Choroid plexus epithelial cell (primary cell): ENCODE data around the gene NAA35.
"Not testable (repeated sequence)": the region's sequence is repeated elsewhere in the genome, so short reads cannot be mapped to it uniquely, and the experiment has no call there.

Experiments
- DNase-seq: peaks from one replicate; pipeline ENCODE4 v3.0.0-alpha.2; 2010; ENCODE audit warnings: low read depth
- H3K4me3 ChIP-seq: 2 replicates; pipeline ENCODE4 v1.5.1; 2011; ENCODE audit warnings: low read depth, mild to moderate bottlenecking, control low read depth, low read length, moderate library complexity
- CTCF ChIP-seq: conservative IDR thresholded peaks from 2 replicates; pipeline ENCODE4 v1.5.1; 2011; ENCODE audit warnings: low read depth, mild to moderate bottlenecking, control low read depth, inconsistent platforms, low read length, moderate library complexity

The NAA35 gene

GRCh38 chr9:86046930-86047341 lies 106.0 kb downstream of the NAA35 start:
- DNase-seq: no peak
- H3K4me3 ChIP-seq: no peak overlapping the region
- no peak for TF ChIP-seq CTCF

GRCh38 chr9:86047361-86047760 lies 106.4 kb downstream of the NAA35 start:
- no peak for TF ChIP-seq CTCF
- H3K4me3 ChIP-seq: no peak overlapping the region
- DNase-seq: no peak

- DNase-seq, H3K4me3 ChIP-seq: not testable (repeated sequence)
Observed at GRCh38 chr9:86048018-86048742, 107.2 kb downstream of the NAA35 start.

GRCh38 chr9:86052556-86053468 lies 111.9 kb downstream of the NAA35 start:
- H3K4me3 ChIP-seq: no peak overlapping the region
- no peak for DNase-seq
- no peak for TF ChIP-seq CTCF

- DNase-seq: no peak
- TF ChIP-seq CTCF: no peak
- H3K4me3 ChIP-seq: no peak overlapping the region
Observed at GRCh38 chr9:86054695-86055094, 113.7 kb downstream of the NAA35 start.

GRCh38 chr9:86057491-86057890 lies 116.5 kb downstream of the NAA35 start:
- no peak for DNase-seq
- no peak overlapping the region for H3K4me3 ChIP-seq
- no peak for TF ChIP-seq CTCF

GRCh38 chr9:86061972-86062739 lies 121.2 kb downstream of the NAA35 start:
- no peak for TF ChIP-seq CTCF
- H3K4me3 ChIP-seq: no peak overlapping the region
- no peak for DNase-seq
